GM19035 (cell line): ENCODE measurements around the gene HIGD1C.
A peak's percentile ranks its signal among the peaks of the same experiment; 100 is the strongest.
"Not testable (repeated sequence)": the region's sequence is repeated elsewhere in the genome, so short reads cannot be mapped to it uniquely, and the experiment has no call there.

Source experiments
- ATAC-seq: cut with Tn5 transposase; IDR thresholded peaks from one replicate; pipeline ENCODE4 v1.9.1; 2021; ENCODE audit not compliant: unreplicated experiment

Gene HIGD1C

DNA sequence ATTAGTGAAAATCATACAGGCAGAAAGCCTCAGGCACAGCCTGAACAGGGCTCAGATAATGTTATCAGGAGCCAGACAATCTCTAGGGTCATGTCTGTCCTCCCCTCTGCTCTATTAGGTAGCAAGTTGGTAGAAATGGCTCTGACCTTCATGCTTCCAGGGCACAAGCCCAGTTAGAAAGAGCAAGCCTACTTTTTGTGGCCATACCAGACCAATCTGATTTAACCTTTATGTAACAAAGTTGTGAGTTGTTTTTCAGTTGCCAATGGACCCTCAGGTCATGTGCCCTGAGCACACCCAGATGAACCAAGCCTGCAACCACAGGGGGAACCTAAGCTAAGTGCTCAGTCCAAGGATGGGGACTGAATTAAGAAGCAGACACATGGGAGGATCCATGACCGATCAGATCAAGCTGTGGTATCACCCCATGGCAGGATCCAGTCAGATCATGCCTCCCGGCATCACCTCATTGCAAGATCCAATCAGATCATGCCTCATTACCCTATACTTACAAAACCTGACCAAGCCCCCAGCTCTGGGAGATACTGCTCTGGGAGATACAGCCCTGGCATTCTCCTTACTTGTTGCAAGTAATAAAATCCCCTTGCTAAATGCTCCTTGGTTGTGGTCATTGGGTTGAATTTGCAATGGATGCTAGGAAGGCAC lies 18.8 kb upstream of the HIGD1C start:
- ATAC-seq: no peak

DNA sequence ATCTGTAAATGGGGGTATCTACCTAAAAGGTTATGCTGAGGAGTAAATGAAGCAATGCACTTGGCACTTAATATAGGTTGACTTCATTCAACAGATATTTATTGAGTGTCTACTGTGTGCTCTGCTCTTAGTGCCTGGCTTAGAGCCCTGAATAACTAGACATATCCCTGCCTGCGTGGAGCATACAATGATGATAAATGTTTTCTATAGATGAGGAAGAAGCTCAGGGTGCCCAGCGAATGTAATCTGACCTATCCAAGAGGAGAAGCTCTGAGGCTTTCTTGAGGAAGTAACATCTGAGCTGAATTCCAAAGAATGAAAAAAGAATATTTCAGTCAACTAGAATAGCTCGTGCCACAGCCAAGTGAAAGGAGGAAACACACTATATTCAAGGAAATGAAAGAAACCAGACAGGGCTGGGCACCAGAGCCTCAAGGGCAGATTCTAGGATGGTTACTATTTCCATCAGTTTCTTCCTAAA lies 17.9 kb upstream of the HIGD1C start:
- no peak for ATAC-seq

DNA sequence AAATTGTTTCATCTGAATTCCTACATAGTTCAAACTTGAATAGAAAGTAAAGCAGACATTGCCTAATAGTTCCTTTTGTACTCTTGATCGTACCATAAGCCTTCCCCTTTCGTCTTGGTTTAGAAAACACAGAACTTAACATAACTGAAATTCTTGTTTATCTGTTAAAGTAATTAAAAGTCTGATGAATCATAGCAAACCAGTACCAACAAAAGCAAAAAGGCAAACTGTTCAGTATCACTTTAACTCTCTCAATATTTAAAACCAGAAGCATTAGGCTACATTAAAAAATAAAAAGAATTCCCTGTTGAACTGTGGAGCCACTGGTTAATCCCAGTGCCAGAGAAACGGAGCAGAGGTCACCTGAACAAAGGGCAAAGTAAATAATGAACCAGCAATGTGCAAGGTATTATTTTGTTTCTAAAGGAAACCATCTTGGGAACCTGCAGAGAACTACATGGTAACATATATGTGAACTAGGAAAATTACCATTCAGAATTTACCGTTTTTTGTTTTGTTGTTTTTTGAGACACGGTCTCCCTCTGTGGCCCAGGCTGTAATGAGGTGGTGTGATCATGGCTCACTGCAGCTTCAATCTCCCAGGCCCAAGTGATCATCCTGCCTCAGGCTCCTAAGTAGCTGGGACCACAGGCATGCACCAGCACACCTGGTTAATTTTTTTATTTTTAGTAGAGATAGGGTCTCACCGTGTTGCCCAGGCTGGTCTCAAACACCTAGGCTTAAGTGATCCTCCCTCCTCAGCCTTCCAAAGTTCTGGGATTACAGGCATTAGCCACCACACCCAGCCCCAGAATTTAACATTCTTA lies 17.1 kb upstream of the HIGD1C start:
- ATAC-seq: no peak

DNA sequence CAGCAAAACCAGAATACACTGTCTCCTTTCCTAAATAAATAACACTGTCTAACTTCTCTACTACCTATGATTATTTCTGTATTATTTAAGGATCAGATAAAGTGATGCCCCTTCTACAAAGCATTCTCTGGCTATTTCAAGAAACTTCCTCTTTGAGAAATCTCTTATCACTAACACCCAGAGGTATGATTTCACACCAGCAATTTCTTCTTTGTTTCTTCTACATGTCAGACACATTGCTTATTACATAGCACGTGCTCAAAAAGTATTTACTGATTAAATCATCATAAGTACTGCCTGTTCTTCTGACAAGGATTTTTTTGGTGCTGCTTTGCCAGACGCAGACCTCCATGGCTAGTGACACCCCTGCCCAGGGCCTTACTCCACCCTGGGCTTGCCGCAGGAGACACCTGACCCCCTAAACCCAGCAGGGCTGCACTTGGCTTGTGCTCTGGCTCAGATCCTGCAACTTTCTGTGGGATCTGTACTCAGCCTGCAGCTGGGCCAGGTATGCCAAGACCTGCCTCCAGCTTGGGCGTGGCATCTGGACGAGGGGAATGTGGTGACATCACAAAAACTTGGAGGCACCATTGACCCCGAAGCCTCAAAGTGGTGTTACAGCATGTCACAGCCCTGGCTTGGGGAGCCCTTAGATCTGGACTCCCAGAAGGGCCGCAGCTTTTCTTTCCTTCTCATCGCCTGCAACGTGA lies 15.4 kb upstream of the HIGD1C start:
- ATAC-seq: no peak

DNA sequence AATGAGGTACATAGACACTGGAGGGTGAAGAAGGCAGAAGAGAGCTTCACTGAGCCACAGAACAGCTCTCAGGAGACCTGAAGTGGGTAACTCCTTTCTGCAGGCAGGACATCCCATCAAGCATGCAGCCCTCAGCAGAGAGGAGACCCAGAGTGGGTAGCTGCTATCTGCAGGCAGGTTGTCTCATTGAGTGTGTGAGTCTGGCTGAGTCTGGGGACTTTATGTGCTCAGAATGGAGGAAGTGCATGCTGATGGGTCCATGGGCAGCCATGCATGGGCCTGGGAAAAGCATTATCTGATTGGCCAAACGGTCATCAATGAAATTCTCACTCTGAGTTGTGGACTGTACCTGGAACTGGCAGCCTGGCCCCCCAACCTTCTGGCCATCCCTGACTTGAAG lies 14.7 kb upstream of the HIGD1C start:
- no peak for ATAC-seq

DNA sequence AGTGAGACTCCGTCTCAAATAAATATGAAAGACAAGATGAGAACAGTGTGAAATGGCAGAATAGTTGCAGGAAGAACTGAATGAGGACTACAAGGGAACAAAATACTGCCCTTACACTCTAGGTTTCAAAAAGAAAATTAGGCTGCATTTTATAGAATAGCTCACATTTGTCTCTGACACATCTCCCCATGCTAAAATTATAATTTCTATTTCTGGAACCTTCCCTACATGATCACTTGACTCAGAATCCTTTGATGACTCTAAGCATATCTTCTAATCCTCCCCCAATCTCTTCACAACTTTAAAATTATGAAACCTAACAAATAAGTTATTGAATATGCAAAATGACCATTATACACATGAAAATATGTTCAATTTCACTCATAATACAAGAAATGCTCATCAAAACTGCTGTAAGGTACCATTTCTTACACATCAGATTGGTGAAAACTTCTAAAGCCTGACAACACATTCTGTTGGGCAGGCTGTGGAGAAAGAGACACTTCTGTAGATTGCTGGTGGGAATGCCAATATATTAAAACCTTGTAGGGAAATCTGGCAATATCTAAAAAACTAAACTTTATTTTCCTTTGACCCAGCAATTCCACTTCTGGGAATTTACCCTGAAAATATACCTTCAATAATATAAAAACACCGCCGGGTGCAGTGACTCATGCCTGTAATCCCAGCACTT lies 4.3 kb upstream of the HIGD1C start:
- ATAC-seq: no peak

DNA sequence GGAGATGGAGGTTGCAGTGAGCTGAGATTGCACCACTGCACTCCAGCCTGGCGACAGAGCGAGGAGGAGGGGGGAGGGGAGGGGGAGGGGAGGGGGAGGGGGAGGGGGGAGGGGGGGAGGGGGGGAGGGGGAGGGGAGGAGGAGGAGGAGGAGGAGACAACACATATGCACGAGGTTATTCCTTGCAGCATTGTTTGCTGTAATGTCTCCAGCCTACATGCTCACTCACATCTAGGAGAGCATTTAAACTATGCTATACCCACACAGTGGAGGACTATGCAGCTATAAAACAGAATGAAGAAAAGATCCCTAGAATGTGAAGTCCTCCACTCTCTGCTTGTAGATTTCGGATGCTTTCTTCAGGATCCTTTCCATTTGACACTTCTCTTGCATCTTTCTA lies 3.5 kb upstream of the HIGD1C start:
- ATAC-seq: no peak

DNA sequence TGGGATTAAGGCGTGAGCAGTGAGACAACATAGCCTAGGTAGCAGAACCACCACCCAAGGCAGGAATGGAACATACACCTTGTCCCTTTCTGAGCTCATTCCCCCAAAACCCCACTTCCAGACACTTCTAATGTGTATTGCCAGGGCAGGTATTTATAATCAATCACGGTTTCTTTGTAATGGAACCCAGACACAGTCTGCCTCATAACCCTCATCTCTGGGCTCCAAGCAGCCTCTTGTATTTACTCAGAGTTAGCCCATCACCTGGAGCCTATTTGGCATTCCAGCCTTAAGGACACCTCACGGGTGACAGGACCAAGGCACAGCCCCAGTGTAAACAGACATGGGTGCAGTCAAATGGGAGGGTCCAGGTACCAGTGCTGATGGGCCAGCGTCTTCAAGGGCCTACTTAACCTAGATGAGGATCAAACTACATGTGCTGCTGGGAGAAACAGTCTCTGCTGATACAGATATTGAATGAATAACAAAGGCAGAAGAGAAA lies 2.5 kb upstream of the HIGD1C start:
- no peak for ATAC-seq

DNA sequence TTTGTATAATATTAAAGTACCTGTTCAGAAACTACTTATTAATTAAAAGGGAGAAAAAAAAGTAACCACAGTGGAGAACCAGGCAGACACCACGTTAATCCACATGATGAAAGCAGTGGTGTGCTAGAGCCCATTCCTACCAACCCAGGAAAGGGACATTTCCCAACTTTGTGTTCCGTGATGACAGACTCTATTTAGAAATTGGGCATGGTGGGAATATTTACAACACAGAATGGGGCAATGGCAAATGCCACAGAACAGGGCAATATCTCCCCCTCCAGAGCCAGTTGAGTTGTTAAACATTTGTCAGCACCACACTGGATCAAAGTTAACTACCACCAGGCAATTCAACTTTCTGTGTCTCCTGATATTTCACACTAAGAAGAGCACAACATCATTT lies 1.2 kb upstream of the HIGD1C start:
- no peak for ATAC-seq

DNA sequence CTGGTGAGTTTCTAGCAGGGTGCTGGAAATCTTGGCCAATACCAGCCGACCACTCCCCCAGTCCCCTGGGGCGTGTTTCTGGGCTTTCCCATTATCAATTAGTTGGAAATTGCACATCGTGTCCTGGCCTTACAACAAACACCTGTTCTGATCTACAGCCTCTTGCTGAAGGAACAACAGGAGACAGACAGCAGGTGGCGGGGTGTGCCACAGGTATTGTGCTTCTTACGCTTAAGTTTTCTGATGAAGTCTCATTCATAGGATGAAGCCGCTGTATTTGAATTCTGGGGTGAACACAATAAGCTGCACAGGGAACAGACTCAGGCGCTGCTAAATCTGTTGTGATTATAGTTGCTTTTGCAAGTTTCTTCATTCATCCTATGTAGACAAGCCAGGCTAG lies 703 bp downstream of the HIGD1C start:
- no peak for ATAC-seq

DNA sequence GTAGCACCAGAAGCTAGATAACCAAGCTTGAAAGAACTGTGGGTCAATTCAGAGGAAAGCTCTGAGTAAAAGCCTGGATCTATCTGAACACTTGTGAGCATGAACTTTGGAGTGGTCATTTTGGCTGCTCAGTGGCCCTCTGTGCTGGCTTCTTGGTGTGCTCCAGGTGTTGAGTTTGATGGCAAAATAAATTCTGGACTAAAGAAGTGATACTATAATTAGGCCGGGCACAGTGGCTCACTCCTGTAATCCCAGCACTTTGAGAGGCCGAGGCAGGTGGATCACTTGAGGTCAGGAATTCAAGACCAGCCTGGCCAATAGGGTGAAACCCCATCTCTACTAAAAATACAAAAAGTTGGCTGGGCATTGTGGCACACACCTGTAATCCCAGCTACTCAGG lies 2.4 kb downstream of the HIGD1C start:
- ATAC-seq: not testable (repeated sequence)

DNA sequence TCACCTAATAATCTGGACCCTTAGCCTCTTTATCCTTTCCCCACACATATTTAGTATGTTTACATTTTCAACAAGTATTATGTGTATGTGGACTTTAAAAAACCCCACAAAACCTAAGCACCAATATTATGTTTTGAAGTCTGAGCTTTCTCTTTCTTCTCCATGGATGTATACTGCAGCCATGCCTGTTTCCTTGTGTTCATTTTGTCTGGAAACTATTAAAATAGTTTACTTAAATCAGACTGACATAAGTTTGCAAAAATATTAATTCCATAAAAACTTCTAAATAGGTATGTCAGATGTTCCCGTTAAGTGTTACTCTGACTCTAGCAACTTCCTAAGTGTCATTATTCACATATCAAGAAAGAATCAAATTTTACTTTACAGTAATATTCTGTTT lies 2.9 kb downstream of the HIGD1C start:
- ATAC-seq: no peak

DNA sequence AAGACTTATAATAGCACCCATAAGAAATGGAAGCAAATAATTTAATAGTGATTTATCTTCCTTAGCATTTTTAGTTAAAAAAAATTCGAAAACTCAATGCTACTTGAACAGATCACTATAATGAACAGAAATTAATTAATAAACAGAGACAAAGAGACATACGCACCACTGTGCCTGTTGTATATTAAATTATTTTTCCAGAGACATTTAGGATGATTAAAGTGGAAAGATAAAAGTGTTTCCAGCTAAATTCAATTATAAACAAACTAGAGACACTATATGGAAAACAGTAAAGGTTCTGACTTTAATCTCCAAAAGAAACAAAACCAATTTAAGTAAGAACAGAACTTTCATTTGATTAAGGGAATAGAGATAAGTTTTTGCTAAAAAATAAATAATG lies 3.4 kb downstream of the HIGD1C start:
- no peak for ATAC-seq

DNA sequence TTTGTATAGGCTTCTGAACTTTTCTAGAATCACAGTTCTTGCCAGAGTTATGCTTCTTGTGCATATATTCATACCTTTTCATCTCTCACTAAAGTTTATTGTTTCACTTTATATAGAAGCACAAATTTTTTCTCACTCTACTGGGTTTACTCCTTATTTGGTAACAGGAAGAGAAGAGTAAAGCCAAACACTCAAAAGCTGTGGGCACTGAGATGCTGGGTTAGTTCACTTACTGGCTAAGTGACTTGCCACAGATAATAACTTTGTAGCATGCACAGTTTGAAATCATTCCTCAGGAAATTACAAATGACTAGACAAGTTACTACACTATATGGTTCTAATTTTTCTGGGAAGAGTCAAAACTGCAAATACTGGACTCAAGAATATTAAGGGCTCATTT lies 7.8 kb downstream of the HIGD1C start:
- no peak for ATAC-seq

DNA sequence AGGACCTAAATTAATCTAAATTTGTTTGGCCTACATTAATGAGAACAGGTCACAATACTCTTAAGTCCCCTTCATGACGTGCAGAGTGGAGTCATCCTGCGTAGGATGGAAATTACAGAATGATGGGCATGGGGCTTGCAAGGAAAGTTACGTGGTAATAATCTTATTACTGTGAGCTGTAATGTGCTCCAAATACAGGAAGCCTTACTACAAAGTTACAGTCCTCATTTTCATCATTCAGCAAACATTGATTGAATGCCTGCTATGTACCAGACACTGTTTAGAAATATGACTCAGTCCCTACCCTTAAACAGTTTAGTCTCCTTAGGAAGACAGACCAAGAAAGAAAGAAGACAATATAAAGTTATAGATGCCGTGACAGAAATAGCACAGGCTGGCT lies 9.4 kb downstream of the HIGD1C start:
- no peak for ATAC-seq

DNA sequence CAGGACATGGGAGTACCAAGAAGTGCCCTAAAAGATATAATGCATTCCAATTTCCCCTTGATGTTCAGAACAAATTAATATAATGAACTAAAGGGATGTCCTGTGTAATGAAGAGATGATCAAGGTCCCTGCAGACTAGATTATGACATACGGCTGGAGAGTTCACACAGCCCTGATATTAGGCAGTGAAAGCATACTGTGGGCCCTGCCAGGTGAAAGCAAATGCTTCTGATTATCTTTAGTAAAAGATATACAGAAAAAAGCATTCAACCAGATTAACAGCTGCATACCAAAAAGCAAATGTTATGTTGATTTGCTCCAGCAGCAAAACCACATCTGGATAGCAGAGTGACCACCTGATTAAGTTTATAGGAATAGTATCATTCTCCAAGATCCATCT lies 12.1 kb downstream of the HIGD1C start:
- ATAC-seq: no peak

DNA sequence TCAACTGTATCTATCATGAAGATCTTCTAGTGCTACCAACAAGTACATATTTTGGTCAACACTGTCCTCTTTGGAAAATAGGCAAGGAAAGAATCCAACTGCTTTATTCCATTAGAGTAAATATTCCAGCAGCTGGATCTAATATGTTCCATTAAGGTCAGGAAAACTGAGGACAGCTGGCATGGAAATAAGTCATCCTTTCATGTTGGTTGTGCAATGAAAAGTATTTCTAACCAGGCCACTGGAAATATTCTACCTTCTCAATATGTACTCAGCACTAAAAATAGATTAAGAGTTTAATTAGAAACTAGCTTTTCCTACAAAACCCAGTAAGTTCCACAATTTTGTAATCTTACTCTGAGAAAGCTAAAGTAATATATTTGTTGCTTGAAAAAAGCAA lies 19.6 kb downstream of the HIGD1C start:
- ATAC-seq: no peak

DNA sequence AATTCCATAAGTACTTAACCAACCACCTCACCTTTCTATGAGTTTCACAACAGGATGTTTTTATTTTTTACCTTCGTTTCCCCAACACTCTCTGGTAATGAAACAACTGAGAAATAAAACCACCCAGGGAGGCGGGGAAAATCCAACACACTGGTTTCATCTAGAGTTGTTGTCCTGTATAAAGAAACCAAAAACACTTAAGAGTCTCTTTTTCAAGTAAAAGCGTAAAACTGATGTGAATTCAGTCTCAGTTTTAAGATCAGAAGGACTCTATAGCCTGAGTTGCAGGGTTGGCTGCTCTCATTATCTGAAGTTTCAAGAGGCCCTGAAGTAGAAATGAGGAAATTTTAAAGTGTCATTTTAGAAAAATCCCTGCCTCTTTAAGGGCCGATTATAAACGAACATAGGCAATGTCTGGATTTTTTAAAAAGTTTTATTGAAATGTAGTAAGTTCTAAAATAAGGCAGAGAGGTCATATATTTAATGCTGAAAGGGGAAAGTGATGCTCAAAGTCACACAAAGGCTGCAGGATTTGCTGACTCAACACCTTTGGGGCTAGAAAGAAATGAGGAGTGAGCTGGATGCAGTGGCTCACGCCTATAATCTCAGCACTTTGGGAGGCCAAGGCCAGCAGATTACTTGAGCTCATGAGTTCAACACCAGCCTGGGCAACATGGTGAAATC lies 27.2 kb downstream of the HIGD1C start:
- ATAC-seq: peak; percentile 73

DNA sequence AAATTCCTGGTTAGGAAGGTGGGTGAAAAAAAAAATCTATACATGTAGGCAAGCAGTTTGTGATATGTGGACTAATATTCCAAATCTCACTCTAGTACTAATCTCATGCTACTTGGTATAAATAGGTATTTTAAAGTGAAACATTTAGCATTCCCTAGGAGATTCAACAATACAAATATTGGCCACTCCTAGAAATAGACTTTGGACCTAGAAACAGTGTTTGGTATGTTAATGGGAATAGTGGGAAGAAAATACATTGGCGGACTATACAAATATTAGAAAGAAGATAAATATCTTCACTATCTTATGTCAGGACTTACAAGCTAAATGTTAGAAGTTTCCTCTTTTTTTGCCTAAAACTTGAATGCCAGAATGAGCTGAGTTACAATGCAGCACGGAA lies 28.2 kb downstream of the HIGD1C start:
- ATAC-seq: no peak
